ENCODE results near the gene CHRNA9.

Gene CHRNA9

GRCh38 chr4:40337523-40337922 is 2.4 kb downstream of the CHRNA9 start:
- no peak for DNase-seq (ENCODE audit: low read depth)

- no peak for DNase-seq (ENCODE audit: low read depth)
Measured at GRCh38 chr4:40340030-40340429, 4.9 kb downstream of the CHRNA9 start.

- no peak for DNase-seq (ENCODE audit: low read depth)
Measured at GRCh38 chr4:40347472-40347871, 12.3 kb downstream of the CHRNA9 start.

GRCh38 chr4:40348000-40348399 is 12.9 kb downstream of the CHRNA9 start:
- no peak for DNase-seq (ENCODE audit: low read depth)

GRCh38 chr4:40349561-40350198 is 14.5 kb downstream of the CHRNA9 start:
- no peak for DNase-seq (ENCODE audit: low read depth)

DNA sequence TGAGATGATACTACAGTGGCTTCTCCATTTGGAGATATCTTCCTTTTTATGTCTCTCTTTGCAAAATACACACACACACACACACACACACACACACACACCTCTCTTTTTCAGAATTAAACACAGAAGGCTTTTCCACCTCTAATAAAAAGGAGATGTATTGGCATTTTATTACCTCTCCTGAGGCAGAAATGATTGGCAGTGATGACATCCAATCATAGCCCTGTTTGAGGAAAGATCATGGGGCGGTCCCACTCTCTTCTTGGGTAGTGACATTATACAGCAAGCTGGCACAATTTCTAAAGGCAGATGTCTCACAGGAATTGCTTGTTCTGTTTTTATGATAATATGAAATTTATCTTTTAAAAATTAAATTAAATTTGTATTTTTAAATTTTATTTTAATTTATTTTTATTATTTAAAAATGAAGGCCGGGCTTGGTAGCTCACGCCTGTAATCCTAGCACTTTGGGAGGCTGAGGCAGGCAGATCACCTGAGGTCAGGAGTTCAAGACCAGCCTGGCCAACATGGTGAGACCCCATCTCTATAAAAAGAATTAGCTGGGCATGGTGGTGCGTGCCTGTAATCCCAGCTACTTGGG is 15.6 kb downstream of the CHRNA9 start:
- no peak for DNase-seq (ENCODE audit: low read depth)

DNA sequence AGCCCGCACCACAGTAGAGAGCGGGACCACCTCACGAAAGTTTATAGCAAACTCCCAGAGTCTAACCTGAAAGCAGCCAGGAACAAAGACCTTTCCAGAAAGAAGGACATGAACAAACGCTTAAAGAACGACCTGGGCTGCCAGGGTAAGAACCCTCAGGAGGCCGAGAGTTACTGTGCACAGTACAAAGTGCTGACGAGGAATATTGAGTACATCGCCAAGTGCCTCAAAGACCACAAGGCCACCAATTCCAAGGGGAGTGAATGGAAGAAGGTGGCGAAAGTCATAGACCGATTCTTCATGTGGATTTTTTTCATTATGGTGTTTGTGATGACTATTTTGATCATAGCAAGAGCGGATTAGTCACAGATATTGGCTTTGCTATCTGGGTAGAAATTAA is 19.0 kb downstream of the CHRNA9 start:
- no peak for DNase-seq (ENCODE audit: low read depth)

GRCh38 chr4:40355131-40355530 is 20.0 kb downstream of the CHRNA9 start:
- DNase-seq (ENCODE audit: low read depth): no peak

DNA sequence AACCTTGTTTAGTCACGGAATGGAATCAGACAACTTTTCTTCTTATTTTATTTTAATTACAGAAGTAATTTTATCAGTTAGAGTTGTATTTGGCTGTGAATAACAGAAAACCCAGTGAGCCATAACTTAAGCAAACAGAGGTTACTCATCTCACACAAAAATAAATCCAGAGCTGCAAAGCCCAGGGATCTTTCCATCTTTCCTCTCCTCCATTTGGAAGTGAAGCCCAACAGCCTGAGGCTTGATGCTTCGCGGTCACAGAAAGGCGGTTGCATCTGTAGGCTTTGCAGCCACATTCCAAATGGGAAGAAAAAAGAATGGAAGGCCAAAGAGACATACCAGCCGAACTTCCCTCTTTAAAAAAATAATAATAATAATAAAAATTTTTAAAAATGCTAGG is 22.6 kb downstream of the CHRNA9 start:
- DNase-seq (ENCODE audit: low read depth): no peak

DNA sequence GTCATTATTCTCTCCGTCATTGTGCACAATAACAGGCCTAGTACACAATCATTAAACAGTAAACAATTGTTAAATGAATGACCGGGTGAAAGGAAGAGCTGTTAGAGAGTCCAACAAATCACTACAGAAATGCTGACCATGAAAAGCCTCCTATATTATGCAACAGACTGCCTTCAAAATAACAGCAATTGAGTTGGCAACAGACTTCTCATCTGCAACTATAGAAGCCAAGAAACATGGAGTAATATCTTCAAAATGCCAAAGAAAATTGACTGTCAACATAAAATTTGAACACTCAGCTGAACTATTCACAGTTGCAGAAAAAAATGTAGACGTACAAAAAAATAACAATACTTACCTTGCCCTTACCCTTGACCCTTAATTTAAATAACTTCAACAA is 26.2 kb downstream of the CHRNA9 start:
- no peak for DNase-seq (ENCODE audit: low read depth)

DNA sequence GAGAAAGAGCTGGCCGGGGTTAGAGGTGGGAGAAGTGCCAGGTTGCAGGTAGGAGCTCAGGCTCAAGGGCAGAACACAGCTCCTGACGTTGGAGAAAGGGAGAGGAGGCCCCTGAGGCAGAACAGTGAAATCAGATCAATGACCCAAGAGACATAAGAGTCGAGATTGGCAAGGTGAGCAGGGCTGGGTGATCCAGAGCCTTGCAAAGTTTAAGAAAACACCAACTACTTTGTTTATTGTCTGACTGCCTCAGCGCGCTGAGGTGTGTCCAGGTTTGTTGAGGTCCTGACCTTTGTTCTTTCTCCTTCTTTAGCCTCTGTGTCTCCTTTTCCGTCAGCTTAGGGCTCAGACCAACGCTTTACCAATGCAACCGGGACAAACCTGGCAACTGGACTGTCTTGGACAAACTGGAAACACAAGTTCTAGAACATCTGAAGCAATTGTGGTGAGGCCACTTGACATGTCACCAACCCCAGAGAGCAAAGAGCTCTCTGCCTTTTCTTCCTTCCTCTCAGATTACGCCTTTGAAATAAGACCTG is 28.3 kb downstream of the CHRNA9 start:
- DNase-seq (ENCODE audit: low read depth): no peak

DNA sequence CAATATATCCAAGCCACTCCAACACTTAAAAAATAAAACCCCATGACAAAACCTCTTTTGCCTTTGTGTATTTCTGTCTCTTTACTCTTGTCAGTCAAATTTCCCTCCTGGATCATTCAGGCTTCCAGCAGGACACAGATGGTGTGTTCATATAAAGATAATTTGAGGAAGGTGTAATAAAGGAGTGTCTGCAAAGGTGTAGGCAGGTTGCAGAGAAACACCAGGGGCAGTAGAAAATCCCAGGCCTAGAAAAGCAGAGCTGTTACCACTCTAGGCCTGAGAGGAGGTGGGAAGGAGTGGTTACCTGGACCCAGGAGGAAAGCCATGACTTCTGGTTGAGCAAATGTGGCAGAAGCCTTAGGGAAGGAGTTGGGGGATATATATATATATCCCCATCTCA is 28.8 kb downstream of the CHRNA9 start:
- DNase-seq (ENCODE audit: low read depth): no peak

DNA sequence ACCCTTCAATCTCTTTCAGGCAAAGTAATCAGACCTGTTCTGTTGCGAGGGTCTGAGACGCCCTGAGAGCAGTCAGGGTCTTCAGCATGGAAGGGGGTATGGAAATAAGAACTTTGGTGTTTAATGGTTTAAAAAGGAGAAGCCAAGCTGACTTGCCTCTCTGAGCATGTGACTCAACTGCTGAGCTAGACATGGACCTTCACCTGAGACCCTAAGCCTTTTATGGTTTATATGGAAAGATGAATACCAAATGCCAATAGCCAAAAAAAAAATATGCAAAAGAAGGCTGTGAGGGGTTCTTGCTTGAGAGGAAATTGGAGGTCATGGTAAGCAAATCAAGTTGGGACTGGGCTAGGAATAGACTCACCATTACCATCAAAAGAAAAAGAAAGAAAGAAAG is 30.6 kb downstream of the CHRNA9 start:
- no peak for DNase-seq (ENCODE audit: low read depth)

DNA sequence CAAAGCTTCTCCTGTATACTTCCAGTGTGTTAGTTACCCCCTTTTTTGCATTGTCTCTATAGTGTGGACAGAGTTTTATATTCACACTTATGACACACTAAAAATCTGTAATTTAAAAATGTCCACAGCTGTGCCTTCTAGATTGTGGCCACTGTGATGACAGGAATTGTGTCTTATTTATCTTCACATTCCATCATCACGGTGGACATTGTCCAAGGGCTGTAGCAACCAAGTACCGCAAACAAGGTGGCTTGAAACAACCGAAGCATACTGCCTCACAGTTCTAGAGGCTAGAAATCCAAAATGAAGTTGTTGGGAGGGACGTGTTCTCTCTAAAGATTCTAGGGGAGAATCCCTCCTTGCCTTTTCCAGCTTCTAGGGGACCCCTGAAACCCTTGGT is 32.3 kb downstream of the CHRNA9 start:
- DNase-seq (ENCODE audit: low read depth): no peak

DNA sequence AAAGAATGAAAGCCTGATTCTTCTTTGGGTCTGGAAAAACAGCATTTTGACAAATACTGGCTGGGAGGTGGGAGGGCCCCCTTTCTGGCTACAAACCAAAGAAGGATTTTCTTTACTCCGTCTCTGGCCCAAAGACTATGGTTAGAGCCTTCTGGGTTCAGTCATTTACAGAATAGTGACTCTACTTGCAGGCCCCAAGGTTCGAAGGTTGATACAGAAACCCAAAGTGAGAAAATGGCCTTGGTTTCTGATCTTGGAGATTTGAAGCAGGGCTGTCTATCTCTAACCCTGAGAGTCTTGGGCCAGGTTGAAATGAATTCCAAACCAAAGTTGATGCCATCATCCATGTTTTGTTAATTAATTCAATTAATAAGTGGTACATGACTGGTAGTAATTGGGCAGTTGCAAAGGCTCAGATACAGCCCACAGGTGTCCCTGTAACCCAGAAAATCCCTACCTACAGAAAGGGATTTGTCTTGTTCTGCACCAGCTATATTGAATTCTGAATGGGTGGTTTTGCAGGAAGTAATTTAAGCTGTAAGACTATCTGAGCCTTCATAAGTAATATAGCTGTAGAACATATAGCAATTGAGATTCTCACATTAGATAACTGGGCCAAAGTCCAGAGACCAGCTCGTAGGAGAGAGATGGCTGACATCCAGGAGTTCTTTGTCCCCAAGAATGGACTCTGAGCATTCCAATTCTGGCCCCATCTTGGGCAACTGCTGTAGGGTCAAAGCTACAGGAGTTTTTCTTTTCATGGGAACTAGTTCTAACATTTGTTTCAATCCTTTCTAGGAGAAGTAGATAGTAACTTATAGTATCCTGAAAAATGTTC is 34.5 kb downstream of the CHRNA9 start:
- DNase-seq (ENCODE audit: low read depth): no peak

DNA sequence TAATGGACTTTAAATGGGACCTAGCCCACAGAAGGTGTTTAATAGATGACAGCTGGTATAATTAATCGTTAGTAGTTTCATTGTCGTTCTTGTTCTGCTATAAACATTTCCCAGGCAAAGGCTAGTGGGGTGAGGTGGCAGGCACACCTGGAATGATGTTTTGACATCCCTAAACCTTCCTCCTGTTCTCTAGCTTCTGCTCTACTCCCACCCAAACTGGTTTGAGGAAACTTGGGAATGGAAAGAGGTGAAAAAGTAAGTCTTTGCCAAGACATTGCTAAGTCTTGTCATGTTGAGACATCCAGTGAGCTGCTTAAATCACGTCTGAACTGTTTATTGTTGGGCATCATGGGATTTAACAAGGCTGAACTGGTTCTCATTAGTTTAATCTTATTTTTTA is 37.5 kb downstream of the CHRNA9 start:
- DNase-seq (ENCODE audit: low read depth): no peak

DNA sequence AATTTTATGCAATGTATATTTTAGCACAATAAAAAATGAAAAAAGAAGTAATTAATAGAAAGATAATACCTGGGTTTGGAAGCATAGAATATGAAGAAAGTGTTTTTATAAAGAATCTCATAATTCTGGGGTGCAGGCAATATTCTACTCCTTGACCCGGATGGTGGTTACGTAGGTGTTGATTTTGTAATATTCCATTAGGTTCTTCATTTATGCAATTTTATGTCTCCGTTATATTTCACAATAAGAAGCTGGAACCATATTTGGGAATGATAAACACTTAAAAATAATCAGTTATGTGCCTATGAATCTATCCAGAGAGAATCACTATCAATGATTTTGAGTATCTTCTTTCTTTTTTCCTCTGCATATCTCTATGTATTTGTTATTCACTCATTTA is 38.5 kb downstream of the CHRNA9 start:
- DNase-seq (ENCODE audit: low read depth): no peak

DNA sequence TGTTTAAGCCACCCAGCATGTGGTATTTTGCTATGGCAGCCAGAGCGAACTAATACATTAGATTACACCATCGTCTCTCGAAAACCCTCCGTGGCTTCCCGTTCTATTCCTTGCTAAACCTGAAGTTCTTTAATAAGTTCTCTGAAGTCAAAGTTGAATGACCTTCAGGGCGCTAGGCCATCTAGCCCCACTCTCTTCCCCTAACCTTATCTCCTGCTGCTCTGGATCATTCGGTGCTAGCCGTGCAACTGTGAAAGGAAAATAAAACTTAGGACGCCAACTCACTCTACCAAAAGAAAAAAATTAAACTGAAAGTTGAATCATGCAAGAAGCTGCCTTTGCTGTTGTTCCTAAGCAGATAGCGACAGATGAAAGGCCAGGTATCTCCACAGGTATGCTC is 40.0 kb downstream of the CHRNA9 start:
- no peak for DNase-seq (ENCODE audit: low read depth)

DNA sequence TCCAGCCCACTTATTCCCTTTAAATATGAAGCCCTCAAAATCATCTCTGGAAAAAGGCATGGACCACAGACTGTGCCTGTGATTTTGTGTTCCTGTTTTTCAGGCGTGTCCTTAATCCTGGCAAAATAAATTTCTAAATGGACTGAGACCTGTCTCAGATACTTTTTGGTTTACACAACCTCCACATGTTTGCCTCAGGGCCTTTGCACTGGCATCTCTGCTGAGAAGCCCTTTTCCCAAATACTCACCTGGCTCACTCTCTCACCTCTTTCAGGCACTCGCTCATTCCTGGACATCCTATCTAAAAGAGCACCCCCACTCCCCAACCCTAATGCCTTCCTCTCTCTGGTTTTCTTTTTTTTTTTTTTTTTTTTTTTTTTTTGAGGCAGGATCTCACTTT is 40.5 kb downstream of the CHRNA9 start:
- DNase-seq (ENCODE audit: low read depth): no peak

DNA sequence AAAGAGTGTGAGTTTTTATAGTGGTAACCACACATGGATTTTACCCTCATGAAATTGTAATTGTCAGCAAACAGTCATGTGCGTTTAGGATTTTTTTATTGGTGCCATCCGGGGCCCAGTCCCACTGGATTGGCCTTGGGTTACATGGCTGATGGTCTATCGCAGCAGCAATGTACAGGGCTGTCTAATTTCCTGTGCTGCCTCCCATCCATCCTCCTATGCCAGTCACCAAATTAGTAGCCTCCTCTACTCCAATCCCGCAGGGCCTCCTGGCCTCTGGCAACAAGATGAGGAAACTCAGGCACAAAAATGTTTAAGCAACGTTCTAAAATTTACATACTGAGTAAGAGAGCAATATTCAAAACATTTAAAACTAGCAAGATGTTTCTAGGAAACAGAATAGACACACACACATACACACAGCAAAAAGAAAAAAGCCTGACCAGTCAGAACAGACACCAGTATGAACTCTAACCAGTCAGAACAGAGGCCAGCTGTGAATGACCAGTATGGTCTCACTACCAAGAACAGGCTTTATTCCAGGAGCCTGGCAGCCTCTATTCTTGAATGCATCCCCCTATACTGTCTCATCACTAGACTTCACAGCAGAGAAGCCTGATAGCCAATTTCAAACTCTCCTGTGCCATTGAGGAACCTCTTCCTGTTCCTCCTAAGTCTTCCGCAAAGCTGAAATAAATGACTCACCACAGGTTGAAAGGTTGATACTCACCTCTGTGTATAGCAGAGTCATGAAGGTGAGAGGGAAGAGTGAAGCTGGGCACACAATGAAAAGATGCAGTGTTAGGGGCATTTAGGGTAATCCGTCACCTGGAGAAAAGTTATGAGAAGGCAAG is 42.6 kb downstream of the CHRNA9 start:
- no peak for DNase-seq (ENCODE audit: low read depth)

GRCh38 chr4:40378619-40379018 is 43.5 kb downstream of the CHRNA9 start:
- DNase-seq (ENCODE audit: low read depth): no peak

DNA sequence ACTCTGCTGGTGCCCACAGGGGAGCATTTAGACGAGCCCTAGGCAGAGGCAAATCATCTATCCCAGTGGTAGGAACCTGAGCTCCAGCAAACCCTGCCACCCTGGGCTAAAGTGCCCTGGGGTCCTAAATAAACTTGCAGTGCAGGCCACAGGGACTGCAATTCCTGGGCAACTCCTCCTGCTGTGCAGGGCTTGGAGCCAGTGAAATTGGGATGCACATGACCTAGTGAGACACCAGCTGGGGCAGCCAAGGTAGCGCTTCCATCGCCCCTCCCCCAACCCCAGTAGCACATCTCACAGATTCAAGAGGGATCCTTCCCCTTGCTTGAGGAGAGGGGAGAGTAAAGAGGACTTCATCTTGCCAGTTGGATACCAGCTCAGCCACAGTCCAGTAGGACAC is 44.1 kb downstream of the CHRNA9 start:
- no peak for DNase-seq (ENCODE audit: low read depth)
